Naive thymus-derived CD4-positive, alpha-beta T cell (primary cell): Measurements from ENCODE around the gene C6orf120. TPM values are rescaled to one million over a fixed set of nuclear protein-coding genes. Genes with fewer than 3 reads are reported as not detected.
"Not testable (repeated sequence)": the region's sequence is repeated elsewhere in the genome, so short reads cannot be mapped to it uniquely, and the experiment has no call there.

ENCODE experiments used
- ATAC-seq: fragments of 150-1000 bp; cut with Tn5 transposase; 2 replicates; pipeline ENCODE4 v1.10.0; 2021; ENCODE audit warnings: mild to moderate bottlenecking, moderate library complexity
- CTCF ChIA-PET: fragments of 350-600 bp; sonication (Branson Sonifier 250); formaldehyde crosslinking; loops from one replicate; lab custom pipeline; 2021; ENCODE audit warnings: antibody characterized with exemption; lab: Charles Lee
- POLR2A ChIA-PET: fragments of 350-600 bp; sonication (Branson Sonifier 250); formaldehyde crosslinking; loops from one replicate; lab custom pipeline; 2021; ENCODE audit warnings: antibody characterized with exemption, inconsistent platforms; lab: Charles Lee
- DNase-seq, 9 donors: peaks; one replicate each; pipeline versions ENCODE4 v3.0.0 to v3.0.0-alpha.2; 2020 to 2022; ENCODE audit warnings: mixed read lengths in 1 of 9
- H3K27ac ChIP-seq: one replicate; pipeline ENCODE4 v1.7.0; 2013; ENCODE audit warnings: mild to moderate bottlenecking, low read depth, low read length, moderate library complexity
- H3K27me3 ChIP-seq, 2 donors: one replicate each; pipeline ENCODE4 v1.7.0; 2013; ENCODE audit warnings: low read length in 2 of 2, mild to moderate bottlenecking in 2 of 2, moderate library complexity in 2 of 2; ENCODE audit not compliant: control insufficient read depth in 2 of 2, insufficient read depth in 2 of 2
- H3K36me3 ChIP-seq, 3 experiments: 1 replicate in 2 of 3; 2 replicates in 1 of 3; pipeline ENCODE4 v1.7.0; 2013; ENCODE audit warnings: low read length in 3 of 3, mild to moderate bottlenecking in 3 of 3, moderate library complexity in 1 of 3; ENCODE audit not compliant: insufficient read depth in 3 of 3, control insufficient read depth in 2 of 3
- H3K4me1 ChIP-seq, 2 donors: one replicate each; pipeline ENCODE4 v1.7.0; 2013; ENCODE audit warnings: low read length in 2 of 2, mild to moderate bottlenecking in 2 of 2, moderate library complexity in 1 of 2; ENCODE audit not compliant: control insufficient read depth in 2 of 2, insufficient read depth in 2 of 2
- H3K4me3 ChIP-seq: 2 replicates; pipeline ENCODE4 v1.7.0; 2013; ENCODE audit warnings: mild to moderate bottlenecking, low read length
- H3K9me3 ChIP-seq, 3 experiments: 1 replicate in 2 of 3; 2 replicates in 1 of 3; pipeline ENCODE4 v1.7.0; 2013; ENCODE audit warnings: low read length in 3 of 3; ENCODE audit not compliant: control insufficient read depth in 2 of 3
- H3K27ac Mint-ChIP-seq, 9 donors: one replicate each; pipeline ENCODE4 v1.8.0; 2020 to 2022; ENCODE audit warnings: mixed read lengths in 9 of 9, mild to moderate bottlenecking in 8 of 9, moderate library complexity in 5 of 9, inconsistent platforms in 2 of 9
- H3K27me3 Mint-ChIP-seq, 5 donors: one replicate each; pipeline ENCODE4 v1.8.0; 2021 to 2022; ENCODE audit warnings: mixed read lengths in 5 of 5, mild to moderate bottlenecking in 1 of 5
- H3K36me3 Mint-ChIP-seq, 5 donors: one replicate each; pipeline ENCODE4 v1.8.0; 2020 to 2022; ENCODE audit warnings: mixed read lengths in 5 of 5, mild to moderate bottlenecking in 3 of 5, inconsistent platforms in 1 of 5
- H3K4me1 Mint-ChIP-seq, 7 donors: one replicate each; pipeline ENCODE4 v1.8.0; 2020 to 2022; ENCODE audit warnings: mixed read lengths in 7 of 7, mild to moderate bottlenecking in 3 of 7, inconsistent platforms in 1 of 7
- H3K4me3 Mint-ChIP-seq, 10 donors: one replicate each; pipeline ENCODE4 v1.8.0; 2020 to 2022; ENCODE audit warnings: mild to moderate bottlenecking in 10 of 10, mixed read lengths in 10 of 10, moderate library complexity in 6 of 10, inconsistent platforms in 2 of 10
- H3K9me3 Mint-ChIP-seq, 11 donors: one replicate each; pipeline ENCODE4 v1.8.0; 2020 to 2022; ENCODE audit warnings: mixed read lengths in 11 of 11, mild to moderate bottlenecking in 4 of 11, inconsistent platforms in 1 of 11, moderate library complexity in 1 of 11
- intact Hi-C, 2 donors: fragments of 100-400 bp; cut with micrococcal nuclease; formaldehyde crosslinking; loops; one replicate each; pipeline ENCODE4 v1.15.1; 2023
- polyA plus RNA-seq, 2 donors: library from polyadenylated mRNA; unstranded; fragments of 300-500 nt; fragmentation: Illumina TruSeq; gene quantifications; one replicate each; pipeline ENCODE4 v1.2.3, GENCODE V29; 2021
- total RNA-seq, 6 experiments: library from RNA in 5 of 6; stranded (reverse) in 5 of 6; gene quantifications; 1 replicate in 5 of 6; 2 replicates in 1 of 6; pipeline ENCODE4 v1.2.3 and lab custom pipeline; 2021 to 2026

C6orf120 gene
- total and polyA plus RNA-seq, 7 experiments from 2014 or later = 8.7 to 38.1 (median 18.0) TPM

GRCh38 chr6:169691260-169691659 is 10.7 kb upstream of the C6orf120 start:
- no peak overlapping the region for H3K4me3 Mint-ChIP-seq
- peaks cover 0 to 6% (median 0%) of the 10 kb centered on the region in 3 experiments for H3K9me3 ChIP-seq
- no peak overlapping the region for H3K27ac Mint-ChIP-seq
- H3K9me3 Mint-ChIP-seq = peaks cover 6 to 33% (median 13%) of the 10 kb centered on the region in 11 donors
- no peaks in the 10 kb centered on the region for H3K4me1 ChIP-seq
- ATAC-seq (no peak), DNase-seq (no peak)
- intact Hi-C loops = no loop called here
- H3K4me1 Mint-ChIP-seq = peaks cover 4 to 12% (median 6%) of the 10 kb centered on the region in 7 donors
- peaks cover 0 to 12% (median 5%) of the 10 kb centered on the region in 3 experiments for H3K36me3 ChIP-seq
- no peaks in the 10 kb centered on the region for H3K27me3 ChIP-seq
- peaks cover 11 to 71% (median 62%) of the 10 kb centered on the region in 5 donors for H3K36me3 Mint-ChIP-seq
- ChIA-PET POLR2A (no interaction called here), CTCF (no interaction called here)
- H3K27me3 Mint-ChIP-seq = no peaks in the 10 kb centered on the region
- no peak overlapping the region for H3K4me3 ChIP-seq
- H3K27ac ChIP-seq = no peak overlapping the region

GRCh38 chr6:169692516-169692915 is 9.4 kb upstream of the C6orf120 start:
- H3K27me3 ChIP-seq = no peaks in the 10 kb centered on the region
- H3K4me1 ChIP-seq = no peaks in the 10 kb centered on the region
- no peaks in the 10 kb centered on the region for H3K27me3 Mint-ChIP-seq
- ChIA-PET POLR2A (interaction anchor here (1.9 kb wide), 1 partner anchor 9 kb away, joined by 10 read pairs; the partner anchor contains the start of genes C6orf120 and WDR27), CTCF (no interaction called here)
- H3K4me1 Mint-ChIP-seq = peaks cover 4 to 12% (median 6%) of the 10 kb centered on the region in 7 donors
- no peak for ATAC-seq
- peaks cover 0 to 4% (median 0%) of the 10 kb centered on the region in 3 experiments for H3K9me3 ChIP-seq
- H3K4me3 ChIP-seq = no peak overlapping the region
- no peak for DNase-seq
- H3K4me3 Mint-ChIP-seq = no peak overlapping the region
- no peak overlapping the region for H3K27ac ChIP-seq
- H3K9me3 Mint-ChIP-seq = peaks cover 5 to 28% (median 9%) of the 10 kb centered on the region in 11 donors
- H3K36me3 ChIP-seq = peaks cover 0 to 6% (median 1%) of the 10 kb centered on the region in 3 experiments
- H3K27ac Mint-ChIP-seq = no peak overlapping the region
- peaks cover 5 to 60% (median 49%) of the 10 kb centered on the region in 5 donors for H3K36me3 Mint-ChIP-seq
- intact Hi-C loops = no loop called here

- H3K4me3 Mint-ChIP-seq = no peak overlapping the region
- Histone ChIP-seq H3K9me3 (peaks cover 0 to 4% (median 0%) of the 10 kb centered on the region in 3 experiments), H3K27ac (no peak overlapping the region), H3K27me3 (no peaks in the 10 kb centered on the region), H3K36me3 (peaks cover 0 to 3% (median 0%) of the 10 kb centered on the region in 3 experiments), H3K4me1 (no peaks in the 10 kb centered on the region), H3K4me3 (no peak overlapping the region)
- POLR2A ChIA-PET = no interaction called here
- DNase-seq (no peak), ATAC-seq (no peak)
- H3K27me3 Mint-ChIP-seq = no peaks in the 10 kb centered on the region
- no peak overlapping the region for H3K27ac Mint-ChIP-seq
- CTCF ChIA-PET = no interaction called here
- peaks cover 5 to 39% (median 31%) of the 10 kb centered on the region in 5 donors for H3K36me3 Mint-ChIP-seq
- intact Hi-C loops = no loop called here
- peaks cover 9 to 21% (median 15%) of the 10 kb centered on the region in 7 donors for H3K4me1 Mint-ChIP-seq
- peaks cover 5 to 28% (median 9%) of the 10 kb centered on the region in 11 donors for H3K9me3 Mint-ChIP-seq
Measured at GRCh38 chr6:169695131-169695530, 6.8 kb upstream of the C6orf120 start.

- H3K9me3 ChIP-seq, CTCF ChIA-PET, H3K27ac ChIP-seq, H3K4me1 ChIP-seq, DNase-seq, intact Hi-C loops, ATAC-seq, H3K27me3 ChIP-seq, H3K27ac Mint-ChIP-seq, H3K4me3 ChIP-seq, H3K27me3 Mint-ChIP-seq: not testable (repeated sequence)
- peaks cover 5 to 27% (median 16%) of the 10 kb centered on the region in 5 donors for H3K36me3 Mint-ChIP-seq
- H3K36me3 ChIP-seq = peaks cover 0 to 12% (median 0%) of the 10 kb centered on the region in 3 experiments
- peak overlapping the region in 1 of 10 donors; percentile 20 for H3K4me3 Mint-ChIP-seq
- peaks cover 7 to 24% (median 20%) of the 10 kb centered on the region in 7 donors for H3K4me1 Mint-ChIP-seq
- H3K9me3 Mint-ChIP-seq = peaks cover 2 to 22% (median 6%) of the 10 kb centered on the region in 11 donors
- POLR2A ChIA-PET = interaction anchor here (15.5 kb wide), 1 partner anchor 21 kb away, joined by 307 read pairs; the partner anchor contains the start of gene PHF10
Measured at GRCh38 chr6:169697115-169697514, 4.8 kb upstream of the C6orf120 start.

- ChIA-PET CTCF (no interaction called here), POLR2A (interaction anchor here (0.6 to 15.5 kb wide), 5 partner anchors 7 to 388 kb away, joined by 3 to 307 read pairs (median 11); partner anchors contain the start of genes DYNLT2, ERMARD and PHF10)
- peaks cover 22 to 36% of the 10 kb centered on the region in 2 donors for H3K4me1 ChIP-seq
- Mint-ChIP-seq H3K27ac (peak overlapping the region in 5 of 9 donors; percentile 26 to 92 (median 62)), H3K27me3 (no peaks in the 10 kb centered on the region), H3K36me3 (peaks cover 0 to 16% (median 6%) of the 10 kb centered on the region in 5 donors), H3K4me1 (peaks cover 24 to 47% (median 43%) of the 10 kb centered on the region in 7 donors), H3K4me3 (peak overlapping the region in 8 of 10 donors; percentile 1 to 94 (median 90)), H3K9me3 (peaks cover 0 to 7% (median 2%) of the 10 kb centered on the region in 11 donors)
- intact Hi-C loops = loop anchor here (5.0 kb wide), 2 partner anchors 592 to 803 kb away; partner anchors contain the start of gene DLL1 (in 1 of the 2)
- DNase-seq (no peak), ATAC-seq (no peak)
- H3K27me3 ChIP-seq = no peaks in the 10 kb centered on the region
- peak overlapping the region; percentile 98 for H3K27ac ChIP-seq
- no peak overlapping the region for H3K4me3 ChIP-seq
- peaks cover 0 to 17% (median 4%) of the 10 kb centered on the region in 3 experiments for H3K36me3 ChIP-seq
- peaks cover 0 to 4% (median 0%) of the 10 kb centered on the region in 3 experiments for H3K9me3 ChIP-seq
Measured at GRCh38 chr6:169700296-169700695, 1.6 kb upstream of the C6orf120 start.

GRCh38 chr6:169701311-169701953 is 494 bp upstream of the C6orf120 start:
- DNase-seq (peak in 1 of 9 donors; percentile 5), ATAC-seq (peak; percentile 1)

More at GRCh38 chr6:169701311-169701953, 494 bp upstream of the C6orf120 start:
- ChIA-PET POLR2A (interaction anchor here (0.5 to 15.5 kb wide), 13 partner anchors 8 to 883 kb away, joined by 3 to 307 read pairs (median 4); partner anchors contain the start of genes DYNLT2, ERMARD, FAM120B and PDCD2), CTCF (interaction anchor here (0.6 to 2.2 kb wide), 3 partner anchors 21 to 1883 kb away, joined by 3 to 6 read pairs (median 4); no protein-coding TSS in a partner anchor)
- Histone ChIP-seq H3K27ac (peak overlapping the region; percentile 98), H3K27me3 (no peaks in the 10 kb centered on the region), H3K4me3 (peak overlapping the region; percentile 95), H3K9me3 (no peaks in the 10 kb centered on the region), H3K4me1 (peaks cover 22 to 36% of the 10 kb centered on the region in 2 donors), H3K36me3 (peaks cover 0 to 21% (median 4%) of the 10 kb centered on the region in 3 experiments)
- H3K4me3 Mint-ChIP-seq = peak overlapping the region; percentile 89 to 94 (median 90)
- peaks cover 0 to 13% (median under 1%) of the 10 kb centered on the region in 5 donors for H3K36me3 Mint-ChIP-seq
- intact Hi-C loops = loop anchor here (1.0 to 5.0 kb wide), 3 partner anchors 591 to 806 kb away; partner anchors contain the start of gene DLL1 (in 1 of the 2)
- peak overlapping the region; percentile 85 to 94 (median 91) for H3K27ac Mint-ChIP-seq
- peaks cover 0 to under 1% (median 0%) of the 10 kb centered on the region in 11 donors for H3K9me3 Mint-ChIP-seq
- H3K4me1 Mint-ChIP-seq = peaks cover 27 to 58% (median 49%) of the 10 kb centered on the region in 7 donors
- no peaks in the 10 kb centered on the region for H3K27me3 Mint-ChIP-seq
